Colonic mucosa (tissue), 4 donors: ENCODE results near the gene ARNT2. TPM values are rescaled to one million over a fixed set of nuclear protein-coding genes. Genes with fewer than 3 reads are reported as not detected.

ENCODE experiments used
- DNase-seq: peaks from one replicate; pipeline ENCODE4 v3.0.0-alpha.2; 2020
- H3K27ac ChIP-seq: fragments of 200-600 bp; one replicate; pipeline ENCODE4 v1.8.0; 2021
- H3K27me3 ChIP-seq: fragments of 200-600 bp; one replicate; pipeline ENCODE4 v1.8.0; 2021
- H3K36me3 ChIP-seq: fragments of 200-600 bp; one replicate; pipeline ENCODE4 v1.8.0; 2021
- H3K4me1 ChIP-seq: fragments of 200-600 bp; one replicate; pipeline ENCODE4 v1.8.0; 2021; ENCODE audit warnings: mild to moderate bottlenecking
- H3K4me3 ChIP-seq: fragments of 200-600 bp; one replicate; pipeline ENCODE4 v1.8.0; 2021
- H3K9ac ChIP-seq, 2 donors: one replicate each; pipeline ENCODE4 v1.7.0; 2013; ENCODE audit warnings: control low read depth in 2 of 2, low read depth in 2 of 2, low read length in 2 of 2
- H3K9me3 ChIP-seq: fragments of 200-600 bp; one replicate; pipeline ENCODE4 v1.8.0; 2021
- intact Hi-C: fragments of 100-400 bp; cut with DNase I; formaldehyde crosslinking; loops from one replicate; pipeline ENCODE4 v1.14.1; 2022
- total RNA-seq, 2 donors: library from RNA; stranded (reverse); fragmentation: NEBNext Ultra II Directional in 1 of 2; extraction: Animal tissue kit (Norgen Biotek cat#: 25700) in 1 of 2; gene quantifications; one replicate each; pipeline ENCODE4 v1.2.1, GENCODE V29; 2021
- TF ChIP-seq, protein P1 (sequence below): fragments of 200-600 bp; IDR thresholded peaks from one replicate; pipeline ENCODE4 v1.8.0; 2022; ENCODE audit warnings: antibody characterized with exemption, mild to moderate bottlenecking
- donor health status: healthy.
- donor health status: DM: no; HTN: no; CAD: no.
- donor health status: DM: no; HTN: no; CAD: no.

ARNT2 gene
- total RNA-seq, 2 donors from 2014 or later = 1.6 to 2.7 TPM

DNA sequence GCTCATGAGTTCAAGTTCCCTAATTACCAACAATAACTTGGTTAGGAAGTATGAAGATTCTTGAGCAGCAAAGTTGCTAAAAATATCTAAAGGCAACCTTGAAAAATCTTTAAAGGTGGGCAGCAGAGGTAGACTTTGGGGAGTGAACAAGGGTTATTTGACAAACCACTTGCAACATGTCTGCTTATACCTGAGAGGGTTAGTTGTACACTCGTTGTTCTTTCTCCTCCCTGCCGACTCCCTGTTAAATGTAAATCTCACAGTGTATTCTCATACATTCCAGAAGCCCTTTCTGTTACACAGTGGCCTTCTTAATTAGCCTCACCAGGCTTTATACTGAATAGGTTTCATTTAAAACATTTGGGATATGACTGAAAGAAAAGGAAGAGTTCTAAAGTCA lies 121.7 kb downstream of the ARNT2 start:
- H3K36me3 ChIP-seq = no peaks in the 10 kb centered on the region
- no peak for DNase-seq
- no peaks in the 10 kb centered on the region for H3K4me1 ChIP-seq
- TF ChIP-seq, protein P1, sequence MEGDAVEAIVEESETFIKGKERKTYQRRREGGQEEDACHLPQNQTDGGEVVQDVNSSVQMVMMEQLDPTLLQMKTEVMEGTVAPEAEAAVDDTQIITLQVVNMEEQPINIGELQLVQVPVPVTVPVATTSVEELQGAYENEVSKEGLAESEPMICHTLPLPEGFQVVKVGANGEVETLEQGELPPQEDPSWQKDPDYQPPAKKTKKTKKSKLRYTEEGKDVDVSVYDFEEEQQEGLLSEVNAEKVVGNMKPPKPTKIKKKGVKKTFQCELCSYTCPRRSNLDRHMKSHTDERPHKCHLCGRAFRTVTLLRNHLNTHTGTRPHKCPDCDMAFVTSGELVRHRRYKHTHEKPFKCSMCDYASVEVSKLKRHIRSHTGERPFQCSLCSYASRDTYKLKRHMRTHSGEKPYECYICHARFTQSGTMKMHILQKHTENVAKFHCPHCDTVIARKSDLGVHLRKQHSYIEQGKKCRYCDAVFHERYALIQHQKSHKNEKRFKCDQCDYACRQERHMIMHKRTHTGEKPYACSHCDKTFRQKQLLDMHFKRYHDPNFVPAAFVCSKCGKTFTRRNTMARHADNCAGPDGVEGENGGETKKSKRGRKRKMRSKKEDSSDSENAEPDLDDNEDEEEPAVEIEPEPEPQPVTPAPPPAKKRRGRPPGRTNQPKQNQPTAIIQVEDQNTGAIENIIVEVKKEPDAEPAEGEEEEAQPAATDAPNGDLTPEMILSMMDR = no peak
- H3K4me3 ChIP-seq = no peak overlapping the region
- intact Hi-C loops = no loop called here
- H3K9ac ChIP-seq = no peak overlapping the region
- H3K9me3 ChIP-seq = no peaks in the 10 kb centered on the region
- H3K27ac ChIP-seq = no peak overlapping the region
- H3K27me3 ChIP-seq = no peaks in the 10 kb centered on the region

GRCh38 chr15:80526556-80527340 lies 122.6 kb downstream of the ARNT2 start:
- Histone ChIP-seq H3K4me1 (no peaks in the 10 kb centered on the region), H3K4me3 (no peak overlapping the region), H3K27me3 (no peaks in the 10 kb centered on the region), H3K36me3 (no peaks in the 10 kb centered on the region), H3K9ac (no peak overlapping the region), H3K27ac (no peak overlapping the region), H3K9me3 (no peaks in the 10 kb centered on the region)
- TF ChIP-seq, protein P1 = no peak
- no peak for DNase-seq
- intact Hi-C loops = no loop called here

GRCh38 chr15:80527406-80527805 lies 123.2 kb downstream of the ARNT2 start:
- Histone ChIP-seq H3K36me3 (no peaks in the 10 kb centered on the region), H3K27ac (no peak overlapping the region), H3K27me3 (no peaks in the 10 kb centered on the region), H3K9me3 (no peaks in the 10 kb centered on the region), H3K4me1 (no peaks in the 10 kb centered on the region), H3K4me3 (no peak overlapping the region), H3K9ac (no peak overlapping the region)
- intact Hi-C loops = no loop called here
- DNase-seq = no peak
- TF ChIP-seq, protein P1 = no peak

GRCh38 chr15:80527961-80528360 lies 123.8 kb downstream of the ARNT2 start:
- no peak overlapping the region for H3K27ac ChIP-seq
- H3K4me3 ChIP-seq = no peak overlapping the region
- no peaks in the 10 kb centered on the region for H3K36me3 ChIP-seq
- DNase-seq = no peak
- no peak overlapping the region for H3K9ac ChIP-seq
- no peaks in the 10 kb centered on the region for H3K9me3 ChIP-seq
- no peaks in the 10 kb centered on the region for H3K27me3 ChIP-seq
- intact Hi-C loops = no loop called here
- TF ChIP-seq, protein P1 = no peak
- no peaks in the 10 kb centered on the region for H3K4me1 ChIP-seq

DNA sequence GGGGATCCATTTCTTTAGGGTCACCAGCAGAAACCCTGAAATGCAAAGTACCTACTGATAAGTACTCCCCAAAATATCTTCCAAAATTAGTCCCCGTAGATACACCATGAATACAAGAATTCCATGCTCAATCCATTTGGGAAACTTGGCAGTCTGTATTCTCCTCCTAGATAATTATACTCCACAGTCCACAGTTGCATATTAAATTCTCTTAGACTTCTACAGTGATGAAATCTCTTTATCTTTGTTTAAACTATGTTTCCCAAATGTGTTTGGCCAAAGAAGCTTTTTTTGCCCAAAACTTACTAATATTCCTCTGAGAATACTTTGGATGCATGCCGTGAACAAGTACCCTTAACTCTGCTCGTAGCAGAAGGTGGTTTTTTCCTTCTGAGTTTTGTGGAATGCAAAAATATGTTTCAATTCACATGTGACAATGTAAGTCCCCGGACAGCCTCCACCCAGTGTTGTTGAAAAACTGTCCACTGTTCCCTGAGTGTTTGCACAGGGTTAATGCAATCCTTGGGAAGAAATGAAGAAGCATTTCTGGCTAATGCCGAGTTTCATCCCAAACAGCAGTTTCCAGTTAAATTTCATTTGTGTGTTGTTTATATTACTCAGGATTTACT lies 126.7 kb downstream of the ARNT2 start:
- no peak overlapping the region for H3K27ac ChIP-seq
- TF ChIP-seq, protein P1 = no peak

More for the DNA sequence above, 126.7 kb downstream of the ARNT2 start:
- H3K4me3 ChIP-seq = no peak overlapping the region
- H3K36me3 ChIP-seq = no peaks in the 10 kb centered on the region
- intact Hi-C loops = no loop called here
- no peak for DNase-seq
- H3K27me3 ChIP-seq = no peaks in the 10 kb centered on the region
- no peaks in the 10 kb centered on the region for H3K9me3 ChIP-seq
- no peaks in the 10 kb centered on the region for H3K4me1 ChIP-seq
- H3K9ac ChIP-seq = no peak overlapping the region
